Activated T-cell treated with anti-CD3 and anti-CD28 coated beads, Interleukin-2, amount 50 U/mL, for 24 hours (primary cell): Measurements from ENCODE around the gene PPP1CA.

Experiments
- DNase-seq: peaks from one replicate; pipeline ENCODE4 v3.0.0-alpha.2; 2020
- H3K27ac Mint-ChIP-seq: 2 replicates; pipeline ENCODE4 v1.8.0; 2020; ENCODE audit warnings: mild to moderate bottlenecking, mixed read lengths
- H3K27me3 Mint-ChIP-seq: 2 replicates; pipeline ENCODE4 v1.8.0; 2020; ENCODE audit warnings: mixed read lengths
- H3K36me3 Mint-ChIP-seq: 2 replicates; pipeline ENCODE4 v1.8.0; 2020; ENCODE audit warnings: low read depth, mixed read lengths
- H3K4me1 Mint-ChIP-seq: 2 replicates; pipeline ENCODE4 v1.8.0; 2020; ENCODE audit warnings: low read depth, mixed read lengths
- H3K4me3 Mint-ChIP-seq: 2 replicates; pipeline ENCODE4 v1.8.0; 2020; ENCODE audit warnings: mild to moderate bottlenecking, moderate library complexity, mixed read lengths
- H3K9me3 Mint-ChIP-seq: 2 replicates; pipeline ENCODE4 v1.8.0; 2020; ENCODE audit warnings: mixed read lengths

PPP1CA gene

GRCh38 chr11:67395555-67396258 is 6.0 kb downstream of the PPP1CA start:
- DNase-seq = no peak
- no peak overlapping the region for H3K4me3 Mint-ChIP-seq
- peak overlapping the region; percentile 81 for H3K27ac Mint-ChIP-seq
- no peaks in the 10 kb centered on the region for H3K9me3 Mint-ChIP-seq
- peaks cover 86% of the 10 kb centered on the region for H3K36me3 Mint-ChIP-seq
- H3K27me3 Mint-ChIP-seq = no peaks in the 10 kb centered on the region
- peaks cover 63% of the 10 kb centered on the region for H3K4me1 Mint-ChIP-seq

GRCh38 chr11:67393990-67394389 is 7.7 kb downstream of the PPP1CA start:
- H3K36me3 Mint-ChIP-seq = peaks cover 69% of the 10 kb centered on the region
- H3K9me3 Mint-ChIP-seq = no peaks in the 10 kb centered on the region
- H3K4me1 Mint-ChIP-seq = peaks cover 58% of the 10 kb centered on the region
- peak overlapping the region; percentile 49 for H3K27ac Mint-ChIP-seq
- DNase-seq = no peak
- H3K27me3 Mint-ChIP-seq = no peaks in the 10 kb centered on the region
- H3K4me3 Mint-ChIP-seq = peak overlapping the region; percentile 95

GRCh38 chr11:67393437-67393836 is 8.2 kb downstream of the PPP1CA start:
- Mint-ChIP-seq H3K36me3 (peaks cover 64% of the 10 kb centered on the region), H3K27ac (peak overlapping the region; percentile 49), H3K4me1 (peaks cover 56% of the 10 kb centered on the region), H3K4me3 (peak overlapping the region; percentile 95), H3K9me3 (no peaks in the 10 kb centered on the region), H3K27me3 (no peaks in the 10 kb centered on the region)
- no peak for DNase-seq

DNA sequence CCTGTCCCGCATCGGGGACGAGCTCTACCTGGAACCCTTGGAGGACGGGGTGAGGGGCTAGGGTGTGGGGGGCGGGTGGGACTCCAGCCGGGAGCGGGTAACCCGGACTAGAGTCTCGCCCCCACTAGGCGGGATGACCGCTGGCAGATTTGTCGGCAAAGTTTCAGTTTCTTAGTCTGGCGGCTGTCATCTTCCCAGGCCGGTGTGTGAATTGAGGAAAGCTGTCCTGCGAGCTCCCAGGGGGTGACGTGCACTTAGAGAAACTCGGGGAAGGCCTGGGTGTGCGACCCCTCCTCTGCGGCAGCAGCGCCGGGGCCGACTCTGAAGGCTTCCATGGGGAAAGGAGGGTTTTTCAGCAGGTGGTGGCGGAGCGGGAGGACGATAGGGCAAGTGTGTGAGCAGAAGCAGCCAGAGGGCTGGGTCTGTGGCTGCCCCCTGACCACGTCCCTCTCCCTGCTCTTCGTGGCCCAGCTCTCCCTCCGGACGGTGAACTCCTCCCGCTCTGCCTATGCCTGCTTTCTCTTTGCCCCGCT is 9.4 kb downstream of the PPP1CA start:
- no peaks in the 10 kb centered on the region for H3K27me3 Mint-ChIP-seq
- peak overlapping the region; percentile 95 for H3K4me3 Mint-ChIP-seq
- H3K27ac Mint-ChIP-seq = peak overlapping the region; percentile 90
- H3K4me1 Mint-ChIP-seq = peaks cover 44% of the 10 kb centered on the region
- H3K9me3 Mint-ChIP-seq = no peaks in the 10 kb centered on the region
- H3K36me3 Mint-ChIP-seq = peaks cover 52% of the 10 kb centered on the region
- DNase-seq = no peak

DNA sequence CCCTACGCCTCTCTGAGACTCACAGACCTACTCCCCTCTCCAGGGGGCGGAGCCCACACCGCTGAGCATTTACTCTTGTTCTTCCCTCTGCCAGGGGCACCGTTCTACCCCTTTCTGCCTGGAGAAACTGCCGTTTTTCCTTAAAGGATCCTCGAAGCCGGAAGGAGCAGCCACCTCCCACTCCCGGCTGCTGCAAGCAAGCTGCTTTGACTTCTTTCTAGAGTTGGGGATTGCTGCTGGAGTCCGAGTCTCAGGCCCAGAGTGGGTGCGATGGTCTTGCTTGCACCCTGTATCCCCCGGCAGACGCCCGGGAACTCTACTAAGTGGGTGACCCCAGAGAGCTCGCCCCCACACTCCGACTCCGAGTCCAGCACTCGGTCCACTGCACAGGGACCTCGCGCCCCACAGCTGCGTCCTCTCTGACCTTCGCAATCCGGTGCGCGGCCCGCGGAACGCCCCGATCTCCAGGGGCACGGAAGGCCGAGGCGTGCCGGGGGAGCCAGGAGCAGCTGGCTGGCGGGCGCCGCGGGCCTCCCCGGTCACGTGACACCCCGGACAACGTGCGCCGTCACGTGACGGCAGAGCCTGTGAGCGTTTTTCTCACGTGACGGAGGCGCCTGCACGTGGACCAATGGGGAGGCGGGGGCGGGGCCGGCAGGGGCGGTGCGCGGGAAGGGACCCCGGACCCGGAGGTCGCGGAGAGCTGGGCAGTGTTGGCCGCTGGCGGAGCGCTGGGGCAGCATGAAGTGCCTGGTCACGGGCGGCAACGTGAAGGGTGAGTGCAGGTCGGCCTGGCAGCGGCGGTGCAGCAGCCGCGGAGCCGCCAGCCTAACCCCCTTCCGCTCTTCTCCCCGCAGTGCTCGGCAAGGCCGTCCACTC is 10.1 kb downstream of the PPP1CA start, which contains the start of gene RAD9A:
Gene RAD9A (plus strand): TSS at position 683 of the 879 bp plus-strand sequence. CDS start 59 bp downstream, at position 742.
- Mint-ChIP-seq H3K4me3 (peak within 1 kb of the TSS; percentile 95), H3K27me3 (no peaks in the 10 kb centered on the region), H3K9me3 (no peaks in the 10 kb centered on the region), H3K4me1 (peaks cover 39% of the 10 kb centered on the region), H3K36me3 (peaks cover 46% of the 10 kb centered on the region), H3K27ac (peak within 1 kb of the TSS; percentile 90)
- DNase-seq = peak; percentile 92

GRCh38 chr11:67390947-67391303 is 10.7 kb downstream of the PPP1CA start:
- no peaks in the 10 kb centered on the region for H3K9me3 Mint-ChIP-seq
- peaks cover 36% of the 10 kb centered on the region for H3K4me1 Mint-ChIP-seq
- no peak for DNase-seq
- no peaks in the 10 kb centered on the region for H3K27me3 Mint-ChIP-seq
- peak overlapping the region; percentile 90 for H3K27ac Mint-ChIP-seq
- H3K4me3 Mint-ChIP-seq = peak overlapping the region; percentile 95
- peaks cover 39% of the 10 kb centered on the region for H3K36me3 Mint-ChIP-seq

DNA sequence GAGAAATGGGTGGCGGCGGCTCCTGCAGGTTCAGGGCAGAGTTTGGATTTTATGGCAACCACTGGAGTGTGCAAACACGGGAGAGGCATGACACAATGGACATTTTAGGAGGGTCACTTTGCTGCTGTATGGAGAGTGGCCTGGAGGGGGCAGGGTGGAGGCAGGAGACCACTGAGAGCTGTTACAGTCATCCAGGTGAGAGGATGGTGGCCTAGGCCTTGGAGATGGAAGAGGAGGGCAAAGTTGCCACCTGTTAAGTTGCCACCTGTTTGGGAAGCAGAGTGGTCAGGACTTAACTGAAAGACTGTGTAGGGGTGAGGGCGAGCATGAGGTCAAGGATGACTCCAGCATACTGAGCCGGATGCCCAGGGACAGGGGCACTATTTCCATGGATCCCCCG is 12.2 kb downstream of the PPP1CA start:
- Mint-ChIP-seq H3K4me1 (peaks cover 36% of the 10 kb centered on the region), H3K36me3 (peaks cover 25% of the 10 kb centered on the region), H3K4me3 (peak overlapping the region; percentile 53), H3K9me3 (no peaks in the 10 kb centered on the region), H3K27ac (peak overlapping the region; percentile 13), H3K27me3 (no peaks in the 10 kb centered on the region)
- peak; percentile 70 for DNase-seq

DNA sequence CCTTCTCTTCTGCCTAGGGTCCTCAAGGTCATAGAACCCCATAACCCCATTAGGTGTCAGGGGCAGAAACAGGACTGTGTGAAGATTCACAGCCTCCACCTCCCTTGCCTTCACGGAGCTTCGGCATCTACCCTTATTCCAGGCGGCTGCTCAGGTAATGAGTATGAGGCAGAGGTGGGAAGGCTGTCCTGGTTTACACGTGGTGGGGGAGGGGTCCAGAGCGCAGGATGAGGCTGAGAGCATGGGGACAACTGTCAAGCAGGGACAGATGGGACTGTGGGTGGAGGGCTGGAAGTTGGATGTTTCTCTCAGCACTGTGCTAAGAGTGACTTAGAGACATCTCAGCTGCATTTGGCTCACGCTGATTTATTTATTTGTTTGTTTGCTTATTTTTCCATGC is 14.1 kb downstream of the PPP1CA start:
- no peak overlapping the region for H3K4me3 Mint-ChIP-seq
- peaks cover 8% of the 10 kb centered on the region for H3K36me3 Mint-ChIP-seq
- no peaks in the 10 kb centered on the region for H3K9me3 Mint-ChIP-seq
- H3K27me3 Mint-ChIP-seq = no peaks in the 10 kb centered on the region
- peak overlapping the region; percentile 9 for H3K27ac Mint-ChIP-seq
- peaks cover 21% of the 10 kb centered on the region for H3K4me1 Mint-ChIP-seq
- no peak for DNase-seq

GRCh38 chr11:67387069-67387468 is 14.6 kb downstream of the PPP1CA start:
- H3K4me3 Mint-ChIP-seq = no peak overlapping the region
- no peak overlapping the region for H3K27ac Mint-ChIP-seq
- no peaks in the 10 kb centered on the region for H3K27me3 Mint-ChIP-seq
- H3K36me3 Mint-ChIP-seq = peaks cover 5% of the 10 kb centered on the region
- H3K9me3 Mint-ChIP-seq = no peaks in the 10 kb centered on the region
- peaks cover 21% of the 10 kb centered on the region for H3K4me1 Mint-ChIP-seq
- DNase-seq = no peak

DNA sequence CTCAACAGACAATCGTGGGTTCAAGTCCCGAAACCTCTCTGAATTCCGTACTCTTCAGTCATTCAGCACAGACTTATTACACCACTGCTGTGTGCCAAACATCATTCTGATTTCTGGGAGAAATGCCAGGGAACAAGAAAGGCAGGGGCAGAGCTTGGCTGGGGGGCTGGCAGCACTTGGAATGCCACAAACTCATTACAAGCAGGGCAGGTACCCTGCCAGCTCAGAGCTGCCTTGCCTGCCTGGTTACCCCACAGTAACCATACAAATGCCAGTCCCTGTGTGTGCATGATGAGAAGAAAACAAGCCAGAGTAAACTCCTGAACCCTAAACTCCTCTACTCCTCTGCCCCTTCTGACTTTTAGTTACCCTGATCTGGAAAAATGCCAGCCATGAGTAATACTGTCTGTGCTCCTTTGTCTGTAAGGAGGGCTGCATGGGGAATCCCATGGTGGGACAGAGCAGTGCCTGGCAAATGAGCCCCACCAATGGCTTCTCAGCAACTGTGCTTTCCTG is 16.7 kb downstream of the PPP1CA start:
- no peak for DNase-seq
- Mint-ChIP-seq H3K36me3 (no peaks in the 10 kb centered on the region), H3K4me3 (no peak overlapping the region), H3K27me3 (no peaks in the 10 kb centered on the region), H3K27ac (no peak overlapping the region), H3K9me3 (no peaks in the 10 kb centered on the region), H3K4me1 (peaks cover 12% of the 10 kb centered on the region)

- Mint-ChIP-seq H3K4me1 (peaks cover 4% of the 10 kb centered on the region), H3K4me3 (no peak overlapping the region), H3K27me3 (no peaks in the 10 kb centered on the region), H3K9me3 (no peaks in the 10 kb centered on the region), H3K36me3 (no peaks in the 10 kb centered on the region), H3K27ac (no peak overlapping the region)
- peak; percentile 90 for DNase-seq
Observed at GRCh38 chr11:67382276-67383136, 19.2 kb downstream of the PPP1CA start.

DNA sequence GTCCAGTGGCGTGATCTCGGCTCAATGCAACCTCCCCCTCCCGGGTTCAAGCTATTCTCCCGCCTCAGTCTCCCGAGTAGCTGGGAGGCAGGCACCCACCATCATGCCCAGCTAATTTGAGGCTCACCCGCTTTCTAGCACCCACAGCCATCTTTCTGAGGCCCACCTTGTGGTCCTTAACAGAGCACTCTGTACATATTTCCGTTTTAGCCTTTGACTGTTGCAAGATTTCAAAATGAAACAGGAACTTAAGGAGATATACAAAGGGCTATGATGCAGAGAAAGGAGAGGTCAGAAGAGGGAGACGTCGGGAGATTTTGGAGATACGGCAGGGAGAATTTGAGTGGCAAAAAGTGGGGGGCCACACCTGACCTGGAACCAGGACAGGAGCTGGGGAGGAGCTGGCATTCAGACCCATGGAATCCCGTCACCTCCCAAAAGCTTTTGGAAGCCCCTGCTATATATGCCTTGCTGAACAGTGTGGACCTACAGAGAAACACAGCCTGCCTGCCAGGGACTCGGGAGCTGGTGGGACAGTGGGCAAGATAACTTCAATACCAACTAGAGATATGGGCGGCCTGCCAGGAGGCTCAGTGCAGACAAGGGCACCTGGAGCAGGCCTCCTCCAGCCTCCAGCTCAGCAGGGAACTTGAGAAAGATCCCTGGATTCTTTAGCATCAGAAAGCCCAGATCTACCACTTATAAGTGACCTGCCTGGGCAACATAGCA is 20.2 kb downstream of the PPP1CA start:
- H3K36me3 Mint-ChIP-seq = no peaks in the 10 kb centered on the region
- H3K4me1 Mint-ChIP-seq = peaks cover 4% of the 10 kb centered on the region
- peaks cover 6% of the 10 kb centered on the region for H3K27me3 Mint-ChIP-seq
- H3K27ac Mint-ChIP-seq = no peak overlapping the region
- DNase-seq = no peak
- H3K9me3 Mint-ChIP-seq = no peaks in the 10 kb centered on the region
- H3K4me3 Mint-ChIP-seq = no peak overlapping the region
